ENCODE results near the gene ABHD13. TPM values are rescaled to one million over a fixed set of nuclear protein-coding genes. Genes with fewer than 3 reads are reported as not detected.

The ABHD13 gene
- total and polyA plus RNA-seq, 7 experiments from 2014 or later, result 7.9 to 19.8 (median 11.6) TPM

DNA sequence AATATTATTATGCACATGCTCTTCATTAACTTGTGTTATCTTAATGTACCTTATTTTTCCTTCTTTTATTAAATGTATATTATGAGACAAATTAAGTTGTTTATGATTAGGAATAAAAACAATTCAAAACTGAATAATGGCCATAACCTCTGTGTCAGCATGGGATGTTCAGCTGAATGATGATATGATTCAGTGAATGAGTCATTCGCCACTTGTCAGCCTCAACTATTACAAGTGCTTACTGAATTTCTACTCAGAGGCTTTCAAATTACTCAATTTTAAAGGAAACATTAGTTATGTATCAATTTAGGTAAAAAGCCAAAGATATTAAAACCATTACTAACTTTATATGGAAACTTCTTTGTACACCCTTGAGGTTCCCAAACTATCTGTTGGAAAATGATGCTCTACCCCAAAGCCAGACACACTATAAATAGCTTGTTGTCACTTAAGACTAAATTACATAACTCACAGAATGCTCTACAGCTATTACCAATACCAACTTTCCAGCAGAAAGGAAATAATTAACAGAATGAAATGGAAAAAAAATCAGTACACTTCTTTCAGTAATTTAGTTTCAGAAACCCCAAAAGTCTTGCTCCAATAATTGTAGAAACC, 17.3 kb upstream of the ABHD13 start:
- Mint-ChIP-seq H3K4me1 (peaks cover 0 to 27% (median 0%) of the 10 kb centered on the region in 7 donors), H3K36me3 (peaks cover 0 to 9% (median 0%) of the 10 kb centered on the region in 5 donors), H3K27me3 (peaks cover 13 to 40% (median 30%) of the 10 kb centered on the region in 5 donors), H3K27ac (no peak overlapping the region), H3K4me3 (no peak overlapping the region), H3K9me3 (peaks cover 0 to 19% (median 6%) of the 10 kb centered on the region in 11 donors)
- Histone ChIP-seq H3K27ac (ENCODE audit: low read depth, low read length) (no peak overlapping the region), H3K27me3 (ENCODE audit: control insufficient read depth in 2 of 2, insufficient read depth in 2 of 2, low read length in 2 of 2) (no peaks in the 10 kb centered on the region), H3K4me3 (ENCODE audit: low read length) (no peak overlapping the region), H3K4me1 (ENCODE audit: control insufficient read depth in 2 of 2, insufficient read depth in 2 of 2, low read length in 2 of 2) (no peaks in the 10 kb centered on the region), H3K36me3 (ENCODE audit: control insufficient read depth in 2 of 3, insufficient read depth in 3 of 3, low read length in 3 of 3) (no peaks in the 10 kb centered on the region), H3K9me3 (ENCODE audit: control insufficient read depth in 2 of 3, low read length in 3 of 3) (peaks cover 0 to 3% (median 0%) of the 10 kb centered on the region in 3 experiments)
- intact Hi-C loops (cut with micrococcal nuclease), result no loop called here
- DNase-seq (no peak), ATAC-seq (no peak)
- ChIA-PET POLR2A (no interaction called here), CTCF (no interaction called here)

DNA sequence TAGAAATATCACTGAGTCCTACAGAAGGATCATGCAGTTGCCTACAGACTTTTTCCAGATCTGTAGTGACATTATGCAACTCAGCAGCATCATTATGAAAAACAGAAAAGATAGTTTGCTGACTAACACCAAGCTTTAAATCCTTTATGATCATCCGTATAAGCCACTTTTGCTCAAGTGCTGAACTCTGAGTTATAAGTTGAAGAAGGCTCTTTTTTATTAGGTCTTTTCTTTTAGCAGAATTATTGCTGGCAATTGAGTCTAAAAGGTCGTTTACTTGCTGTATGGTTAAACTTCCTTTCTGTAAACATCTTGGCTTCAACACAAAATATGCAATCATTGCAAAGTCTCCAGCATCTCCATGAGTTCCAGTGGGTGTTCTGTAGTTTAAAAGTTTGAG, 7.6 kb upstream of the ABHD13 start:
- intact Hi-C loops (cut with micrococcal nuclease), result loop anchor here in 1 of 2 donors (10.0 kb wide), 1 partner anchor 1676 kb away; the partner anchor contains the start of gene EFNB2
- Histone ChIP-seq H3K4me3 (ENCODE audit: low read length) (no peak overlapping the region), H3K9me3 (ENCODE audit: control insufficient read depth in 2 of 3, low read length in 3 of 3) (peaks cover 0 to 18% (median 0%) of the 10 kb centered on the region in 3 experiments), H3K27ac (ENCODE audit: low read depth, low read length) (no peak overlapping the region), H3K4me1 (ENCODE audit: control insufficient read depth in 2 of 2, insufficient read depth in 2 of 2, low read length in 2 of 2) (peaks cover under 1 to 8% of the 10 kb centered on the region in 2 donors), H3K27me3 (ENCODE audit: control insufficient read depth in 2 of 2, insufficient read depth in 2 of 2, low read length in 2 of 2) (no peaks in the 10 kb centered on the region), H3K36me3 (ENCODE audit: control insufficient read depth in 2 of 3, insufficient read depth in 3 of 3, low read length in 3 of 3) (peaks cover 0 to 10% (median 0%) of the 10 kb centered on the region in 3 experiments)
- Mint-ChIP-seq H3K27ac (peak overlapping the region in 1 of 9 donors; percentile 17), H3K4me1 (peaks cover 0 to 33% (median 14%) of the 10 kb centered on the region in 7 donors), H3K36me3 (peaks cover 5 to 36% (median 34%) of the 10 kb centered on the region in 5 donors), H3K27me3 (no peaks in the 10 kb centered on the region), H3K4me3 (no peak overlapping the region), H3K9me3 (peaks cover 0 to 58% (median 17%) of the 10 kb centered on the region in 11 donors)
- ChIA-PET CTCF (interaction anchor here (0.6 kb wide), 1 partner anchor 971 kb away, joined by 3 read pairs; no protein-coding TSS in a partner anchor), POLR2A (no interaction called here)
- ATAC-seq (no peak), DNase-seq (no peak)

DNA sequence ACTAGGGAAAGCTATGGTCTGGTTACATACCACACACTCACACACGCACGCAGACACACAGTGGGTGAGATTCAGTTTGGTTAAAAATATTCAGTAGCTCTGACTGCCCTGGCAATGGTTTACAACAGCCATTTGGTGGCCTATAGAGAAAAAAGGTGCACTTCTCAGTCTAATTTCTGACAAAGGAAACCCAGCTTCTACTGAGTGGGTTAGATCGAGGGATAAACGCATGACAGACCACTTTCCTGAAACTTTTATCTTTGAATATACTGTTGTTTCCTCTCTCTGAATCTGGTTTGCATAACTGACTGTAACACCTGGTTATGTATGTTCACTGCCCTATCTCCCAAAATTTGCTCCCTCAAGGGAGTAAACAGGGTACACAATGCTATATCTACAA, 5.3 kb upstream of the ABHD13 start:
- Mint-ChIP-seq H3K4me1 (peaks cover 7 to 47% (median 35%) of the 10 kb centered on the region in 7 donors), H3K27ac (peak overlapping the region in 3 of 9 donors; percentile 0 to 26 (median 23)), H3K27me3 (no peaks in the 10 kb centered on the region), H3K9me3 (peaks cover 0 to 47% (median 17%) of the 10 kb centered on the region in 11 donors), H3K36me3 (peaks cover 5 to 35% (median 34%) of the 10 kb centered on the region in 5 donors), H3K4me3 (peak overlapping the region in 2 of 10 donors; percentile 1 to 3)
- H3K27ac ChIP-seq (ENCODE audit: low read depth, low read length), result no peak overlapping the region
- no peak overlapping the region for H3K4me3 ChIP-seq (ENCODE audit: low read length)
- H3K9me3 ChIP-seq (ENCODE audit: control insufficient read depth in 2 of 3, low read length in 3 of 3), result peaks cover 0 to 18% (median 0%) of the 10 kb centered on the region in 3 experiments
- ATAC-seq (no peak), DNase-seq (no peak)
- no peaks in the 10 kb centered on the region for H3K27me3 ChIP-seq (ENCODE audit: control insufficient read depth in 2 of 2, insufficient read depth in 2 of 2, low read length in 2 of 2)
- intact Hi-C loops (cut with micrococcal nuclease), result loop anchor here (2.0 to 10.0 kb wide), 2 partner anchors 1646 to 1678 kb away; partner anchors contain the start of gene EFNB2 (in 1 of the 2)
- H3K36me3 ChIP-seq (ENCODE audit: control insufficient read depth in 2 of 3, insufficient read depth in 3 of 3, low read length in 3 of 3), result peaks cover 0 to 10% (median 0%) of the 10 kb centered on the region in 3 experiments
- H3K4me1 ChIP-seq (ENCODE audit: control insufficient read depth in 2 of 2, insufficient read depth in 2 of 2, low read length in 2 of 2), result peaks cover 19 to 30% of the 10 kb centered on the region in 2 donors
- ChIA-PET CTCF (no interaction called here), POLR2A (no interaction called here)

DNA sequence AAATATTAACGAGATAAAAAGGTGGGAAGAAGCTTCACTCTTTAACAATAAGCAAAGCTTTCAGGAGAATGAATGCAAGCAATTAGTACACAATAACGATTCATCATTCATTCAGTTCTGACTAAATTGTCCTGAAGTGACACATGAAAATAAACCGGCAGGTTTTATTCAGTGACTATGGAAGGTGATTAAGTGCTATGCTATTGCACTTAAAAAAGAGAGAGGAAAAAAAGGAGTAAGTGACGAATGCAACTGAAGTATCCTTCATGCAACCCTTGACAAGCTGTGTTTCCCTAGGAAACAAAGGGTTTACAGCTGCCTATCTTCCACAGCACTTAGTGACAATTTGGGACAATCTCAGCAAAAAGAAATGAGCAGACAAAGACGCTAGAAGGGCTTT, 4.2 kb upstream of the ABHD13 start:
- peaks cover 0 to 43% (median 11%) of the 10 kb centered on the region in 11 donors for H3K9me3 Mint-ChIP-seq
- no peak overlapping the region for H3K4me3 ChIP-seq (ENCODE audit: low read length)
- CTCF ChIA-PET, result interaction anchor here (1.1 kb wide), 1 partner anchor 10 kb away, joined by 3 read pairs; no protein-coding TSS in a partner anchor

DNA sequence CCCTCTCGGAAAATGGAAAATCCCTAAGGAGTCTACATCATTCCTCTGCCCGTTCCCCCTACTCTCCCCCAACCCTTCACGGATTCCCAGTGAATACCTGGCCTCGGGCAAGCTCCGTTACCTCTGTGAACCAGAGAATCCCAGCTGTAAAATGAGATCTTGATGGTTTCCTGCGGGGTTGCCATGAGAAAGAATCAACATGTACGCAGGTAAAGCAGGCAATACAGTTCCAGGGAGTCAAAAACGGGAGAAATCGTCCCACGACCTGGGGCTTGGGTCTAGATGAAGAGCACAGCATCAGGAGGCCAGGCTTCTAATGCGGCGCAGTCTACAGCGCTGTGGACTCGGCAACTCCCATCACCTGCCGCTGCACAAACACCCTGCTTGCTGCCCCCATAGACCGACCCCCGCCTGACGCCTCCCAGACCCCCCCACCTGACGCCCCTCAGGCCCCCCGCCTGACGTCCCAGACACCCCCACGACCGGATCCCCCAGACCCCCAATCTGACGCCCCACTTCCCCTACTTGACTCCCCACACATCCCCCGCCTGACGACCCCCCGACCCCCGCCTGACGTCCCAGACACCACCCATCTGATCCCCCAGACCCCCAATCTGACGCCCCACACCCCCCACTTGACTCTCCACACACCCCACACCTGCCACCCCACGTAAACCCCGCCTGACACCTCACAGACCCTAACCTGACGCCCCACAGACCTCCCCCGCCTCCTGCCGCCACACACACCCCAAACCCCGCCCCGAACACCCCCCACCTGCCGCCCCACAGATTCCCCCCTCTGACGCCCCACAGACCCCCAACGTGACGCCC, 3.5 kb upstream of the ABHD13 start:
- H3K4me3 ChIP-seq (ENCODE audit: low read length), result no peak overlapping the region
- H3K36me3 ChIP-seq (ENCODE audit: control insufficient read depth in 2 of 3, insufficient read depth in 3 of 3, low read length in 3 of 3), result peaks cover 0 to 18% (median 0%) of the 10 kb centered on the region in 3 experiments
- intact Hi-C loops (cut with micrococcal nuclease), result loop anchor here (1.0 to 10.0 kb wide), 6 partner anchors 38 to 1680 kb away; partner anchors contain the start of genes EFNB2 (in 1 of the 2) and IRS2 (in 1 of the 2)
- peaks cover 0 to 29% (median 23%) of the 10 kb centered on the region in 5 donors for H3K36me3 Mint-ChIP-seq
- H3K9me3 ChIP-seq (ENCODE audit: control insufficient read depth in 2 of 3, low read length in 3 of 3), result peaks cover 0 to 13% (median 0%) of the 10 kb centered on the region in 3 experiments
- no peaks in the 10 kb centered on the region for H3K27me3 ChIP-seq (ENCODE audit: control insufficient read depth in 2 of 2, insufficient read depth in 2 of 2, low read length in 2 of 2)
- ATAC-seq (no peak), DNase-seq (peak in 2 of 9 donors; percentile 13 to 39)
- H3K27me3 Mint-ChIP-seq, result peaks cover 0 to 4% (median 0%) of the 10 kb centered on the region in 5 donors
- H3K4me1 Mint-ChIP-seq, result peaks cover 7 to 52% (median 47%) of the 10 kb centered on the region in 7 donors
- H3K27ac Mint-ChIP-seq, result peak overlapping the region; percentile 70 to 93 (median 88)
- peak overlapping the region; percentile 40 for H3K27ac ChIP-seq (ENCODE audit: low read depth, low read length)
- CTCF ChIA-PET, result interaction anchor here (1.1 kb wide), 1 partner anchor 9 kb away, joined by 3 read pairs; no protein-coding TSS in a partner anchor
- peak overlapping the region; percentile 75 to 98 (median 94) for H3K4me3 Mint-ChIP-seq
- H3K4me1 ChIP-seq (ENCODE audit: control insufficient read depth in 2 of 2, insufficient read depth in 2 of 2, low read length in 2 of 2), result peaks cover 25 to 37% of the 10 kb centered on the region in 2 donors
- POLR2A ChIA-PET, result interaction anchor here (1.0 kb wide), 1 partner anchor 18 kb away, joined by 3 read pairs; no protein-coding TSS in a partner anchor
- peaks cover 0 to 36% (median 5%) of the 10 kb centered on the region in 11 donors for H3K9me3 Mint-ChIP-seq

More for the DNA sequence above, 4.2 kb upstream of the ABHD13 start:
- POLR2A ChIA-PET, result interaction anchor here (0.7 to 1.0 kb wide), 2 partner anchors 18 to 790 kb away, joined by 3 read pairs; no protein-coding TSS in a partner anchor
- peaks cover 0 to 18% (median 0%) of the 10 kb centered on the region in 3 experiments for H3K9me3 ChIP-seq (ENCODE audit: control insufficient read depth in 2 of 3, low read length in 3 of 3)
- peaks cover 19 to 30% of the 10 kb centered on the region in 2 donors for H3K4me1 ChIP-seq (ENCODE audit: control insufficient read depth in 2 of 2, insufficient read depth in 2 of 2, low read length in 2 of 2)
- peak overlapping the region; percentile 40 for H3K27ac ChIP-seq (ENCODE audit: low read depth, low read length)
- H3K4me1 Mint-ChIP-seq, result peaks cover 7 to 48% (median 39%) of the 10 kb centered on the region in 7 donors
- peaks cover 0 to 18% (median 0%) of the 10 kb centered on the region in 3 experiments for H3K36me3 ChIP-seq (ENCODE audit: control insufficient read depth in 2 of 3, insufficient read depth in 3 of 3, low read length in 3 of 3)
- no peak for ATAC-seq
- peak overlapping the region; percentile 51 to 93 (median 88) for H3K27ac Mint-ChIP-seq
- H3K27me3 Mint-ChIP-seq, result peaks cover 0 to 4% (median 0%) of the 10 kb centered on the region in 5 donors
- intact Hi-C loops (cut with micrococcal nuclease), result loop anchor here (2.0 to 10.0 kb wide), 3 partner anchors 1573 to 1679 kb away; partner anchors contain the start of genes EFNB2 (in 1 of the 2) and IRS2 (in 1 of the 2)
- H3K4me3 Mint-ChIP-seq, result peak overlapping the region; percentile 67 to 98 (median 92)
- no peaks in the 10 kb centered on the region for H3K27me3 ChIP-seq (ENCODE audit: control insufficient read depth in 2 of 2, insufficient read depth in 2 of 2, low read length in 2 of 2)
- DNase-seq, result no peak
- peaks cover 0 to 34% (median 29%) of the 10 kb centered on the region in 5 donors for H3K36me3 Mint-ChIP-seq
